Mononuclear cell (primary cell): ENCODE data around the gene DNAAF6. TPM values are rescaled to one million over a fixed set of nuclear protein-coding genes. Genes with fewer than 3 reads are reported as not detected.

Experiments used
- H3K27me3 ChIP-seq: 2 replicates; pipeline ENCODE4 v1.6.0; 2011; ENCODE audit warnings: low read length, control low read depth; ENCODE audit not compliant: insufficient read depth
- H3K4me1 ChIP-seq: 2 replicates; pipeline ENCODE4 v1.5.1; 2011; ENCODE audit warnings: mild to moderate bottlenecking, low read length, control low read depth; ENCODE audit not compliant: insufficient read depth
- H3K4me3 ChIP-seq: 2 replicates; pipeline ENCODE4 v1.5.1; 2011; ENCODE audit warnings: mild to moderate bottlenecking, low read length, moderate library complexity
- H3K9me3 ChIP-seq: 2 replicates; pipeline ENCODE4 v1.5.1; 2011; ENCODE audit warnings: low read depth, mild to moderate bottlenecking, control low read depth, low read length
- total RNA-seq: library from RNA; depleted of rRNA; stranded (reverse); fragments of >200 nt; gene quantifications from one replicate; pipeline ENCODE4 v1.2.3, GENCODE V29; 2012

Gene DNAAF6
- total RNA-seq, 1 donor: 0.10 TPM

- Histone ChIP-seq H3K4me1 (no peaks in the 10 kb centered on the region), H3K9me3 (no peaks in the 10 kb centered on the region), H3K4me3 (no peak overlapping the region), H3K27me3 (no peaks in the 10 kb centered on the region)
Measured at GRCh38 chrX:107226757-107227156, 20.3 kb downstream of the DNAAF6 start.

- Histone ChIP-seq H3K27me3 (no peaks in the 10 kb centered on the region), H3K4me3 (no peak overlapping the region), H3K9me3 (no peaks in the 10 kb centered on the region), H3K4me1 (no peaks in the 10 kb centered on the region)
Measured at GRCh38 chrX:107227780-107228485, 21.5 kb downstream of the DNAAF6 start.

- Histone ChIP-seq H3K9me3 (no peaks in the 10 kb centered on the region), H3K4me1 (no peaks in the 10 kb centered on the region), H3K27me3 (no peaks in the 10 kb centered on the region), H3K4me3 (no peak overlapping the region)
Measured at GRCh38 chrX:107228486-107228819, 22.0 kb downstream of the DNAAF6 start.

- Histone ChIP-seq H3K27me3 (no peaks in the 10 kb centered on the region), H3K4me3 (no peak overlapping the region), H3K9me3 (no peaks in the 10 kb centered on the region), H3K4me1 (no peaks in the 10 kb centered on the region)
Measured at GRCh38 chrX:107272431-107272921, 66.1 kb downstream of the DNAAF6 start.

- no peak overlapping the region for H3K4me3 ChIP-seq
- H3K4me1 ChIP-seq: no peaks in the 10 kb centered on the region
- H3K9me3 ChIP-seq: no peaks in the 10 kb centered on the region
Measured at GRCh38 chrX:107273795-107274194, 67.4 kb downstream of the DNAAF6 start.

GRCh38 chrX:107288676-107289075 is 82.3 kb downstream of the DNAAF6 start:
- Histone ChIP-seq H3K9me3 (no peaks in the 10 kb centered on the region), H3K27me3 (no peaks in the 10 kb centered on the region), H3K4me1 (no peaks in the 10 kb centered on the region), H3K4me3 (no peak overlapping the region)

More at GRCh38 chrX:107273795-107274194, 67.4 kb downstream of the DNAAF6 start:
- no peaks in the 10 kb centered on the region for H3K27me3 ChIP-seq

- Histone ChIP-seq H3K9me3 (no peaks in the 10 kb centered on the region), H3K4me3 (no peak overlapping the region), H3K4me1 (no peaks in the 10 kb centered on the region), H3K27me3 (no peaks in the 10 kb centered on the region)
Measured at GRCh38 chrX:107290019-107290418, 83.6 kb downstream of the DNAAF6 start.

GRCh38 chrX:107293056-107293455 is 86.6 kb downstream of the DNAAF6 start:
- Histone ChIP-seq H3K27me3 (no peaks in the 10 kb centered on the region), H3K9me3 (no peaks in the 10 kb centered on the region), H3K4me1 (no peaks in the 10 kb centered on the region), H3K4me3 (no peak overlapping the region)

Other genes with a start within 250 kb of the DNAAF6 start
- gene MORC4, start 206.4 kb upstream of the DNAAF6 start, total RNA-seq: 11.5 TPM
- gene RBM41, start 87.8 kb upstream of the DNAAF6 start, total RNA-seq: 10.9 TPM
- 2.3 TPM for gene NUP62CL, start 178 bp upstream of the DNAAF6 start, total RNA-seq
- gene FRMPD3, start 243.0 kb downstream of the DNAAF6 start, total RNA-seq: 0.31 TPM